KBM-7 (cell line): ENCODE measurements around the gene CA10.

Experiments
- DNase-seq: peaks from one replicate; pipeline ENCODE4 v3.0.0-alpha.2; 2015
- in situ Hi-C: fragments of 300-500 bp; cut with MboI; formaldehyde crosslinking; loops from 2 replicates; pipeline ENCODE4 v1.14.3; 2020; ENCODE audit warnings: low sequenced_read_pairs, low pct_unique_long_range_greater_than_20kb, mixed read lengths

CA10 gene

GRCh38 chr17:51721730-51722129 lies 436.8 kb downstream of the CA10 start:
- in situ Hi-C loops: no loop called here
- no peak for DNase-seq

- in situ Hi-C loops: no loop called here
- DNase-seq: no peak
Observed at GRCh38 chr17:51720439-51720838, 438.1 kb downstream of the CA10 start.

GRCh38 chr17:51718983-51719382 lies 439.5 kb downstream of the CA10 start:
- in situ Hi-C loops: no loop called here
- no peak for DNase-seq

- DNase-seq: no peak
- in situ Hi-C loops: no loop called here
Observed at GRCh38 chr17:51711581-51711980, 446.9 kb downstream of the CA10 start.

- DNase-seq: no peak
- in situ Hi-C loops: no loop called here
Observed at GRCh38 chr17:51710634-51710979, 447.9 kb downstream of the CA10 start.

GRCh38 chr17:51709694-51710633 lies 448.6 kb downstream of the CA10 start:
- DNase-seq: no peak
- in situ Hi-C loops: no loop called here

GRCh38 chr17:51707216-51707615 lies 451.3 kb downstream of the CA10 start:
- in situ Hi-C loops: no loop called here
- no peak for DNase-seq

- DNase-seq: no peak
- in situ Hi-C loops: no loop called here
Observed at GRCh38 chr17:51706093-51706492, 452.4 kb downstream of the CA10 start.

GRCh38 chr17:51703361-51704341 lies 454.9 kb downstream of the CA10 start:
- no peak for DNase-seq
- in situ Hi-C loops: no loop called here

GRCh38 chr17:51702963-51703360 lies 455.6 kb downstream of the CA10 start:
- no peak for DNase-seq
- in situ Hi-C loops: no loop called here

GRCh38 chr17:51701501-51701900 lies 457.0 kb downstream of the CA10 start:
- no peak for DNase-seq
- in situ Hi-C loops: no loop called here

GRCh38 chr17:51700011-51700760 lies 458.3 kb downstream of the CA10 start:
- DNase-seq: no peak
- in situ Hi-C loops: no loop called here

- DNase-seq: no peak
- in situ Hi-C loops: no loop called here
Observed at GRCh38 chr17:51699303-51699702, 459.2 kb downstream of the CA10 start.

GRCh38 chr17:51692917-51693316 lies 465.6 kb downstream of the CA10 start:
- in situ Hi-C loops: no loop called here
- no peak for DNase-seq

- no peak for DNase-seq
- in situ Hi-C loops: no loop called here
Observed at GRCh38 chr17:51687887-51688286, 470.6 kb downstream of the CA10 start.

GRCh38 chr17:51685287-51685909 lies 473.1 kb downstream of the CA10 start:
- in situ Hi-C loops: no loop called here
- no peak for DNase-seq

- DNase-seq: no peak
- in situ Hi-C loops: no loop called here
Observed at GRCh38 chr17:51684214-51684613, 474.3 kb downstream of the CA10 start.

- in situ Hi-C loops: no loop called here
- DNase-seq: no peak
Observed at GRCh38 chr17:51683291-51683690, 475.2 kb downstream of the CA10 start.

- in situ Hi-C loops: no loop called here
Observed at GRCh38 chr17:51682115-51682514, 476.4 kb downstream of the CA10 start.

More at GRCh38 chr17:51682115-51682514, 476.4 kb downstream of the CA10 start:
- DNase-seq: no peak
